Measurements from ENCODE around the gene RMP24.

Gene RMP24

DNA sequence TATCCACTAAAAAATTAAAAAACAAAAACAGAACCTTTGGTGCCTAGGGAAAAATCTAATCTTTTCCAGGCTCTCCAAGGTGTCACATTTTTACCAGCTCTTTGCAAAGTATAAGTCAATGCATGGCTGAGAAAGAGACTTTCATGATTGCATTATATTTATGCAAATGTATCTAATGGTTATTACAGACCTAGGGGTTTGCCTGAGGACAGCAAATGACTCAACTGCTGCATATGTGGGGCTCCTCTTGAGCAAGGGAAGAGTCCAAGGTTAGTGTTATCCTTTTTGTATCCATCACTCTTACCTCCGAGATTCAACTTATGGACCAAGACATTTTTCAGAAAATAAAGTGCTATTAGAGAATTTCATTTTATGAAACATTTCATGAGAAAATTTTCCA lies 33.9 kb upstream of the RMP24 start:
- no peak overlapping the region for H3K27ac ChIP-seq
- H3K4me3 ChIP-seq: no peak overlapping the region
- 84 to 88% (median 88%) methylated on average over 1 of the region's 1 CpG for WGBS, 3 donors

DNA sequence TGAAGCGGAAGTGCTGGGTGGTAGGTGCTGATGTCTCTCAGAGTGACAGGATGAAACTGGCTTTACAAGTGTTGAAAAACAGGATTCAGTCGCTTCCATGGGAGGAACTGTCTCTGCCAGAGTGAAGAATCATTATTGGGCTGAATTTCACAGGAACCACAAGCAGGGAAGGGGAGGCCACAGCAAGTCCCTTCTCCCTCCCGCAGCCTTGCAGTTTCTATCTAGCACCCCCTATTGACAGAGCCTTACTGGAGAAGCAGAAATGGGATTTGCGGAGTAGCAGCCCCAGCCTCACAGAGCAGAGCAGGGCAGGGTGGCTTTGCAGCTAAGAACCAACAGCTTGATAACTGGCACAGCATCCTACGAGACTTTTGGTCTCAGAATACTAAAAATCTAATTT lies 33.3 kb upstream of the RMP24 start:
- DNase-seq: no peak
- intact Hi-C loops (cut with DNase I): no loop called here
- no peaks in the 10 kb centered on the region for H3K27me3 ChIP-seq (ENCODE audit: insufficient read depth in 3 of 3, low read length in 2 of 3)
- no peaks in the 10 kb centered on the region for H3K36me3 ChIP-seq (ENCODE audit: insufficient read depth in 1 of 2, low read depth in 1 of 2)
- no peak overlapping the region for H3K27ac ChIP-seq
- no peak overlapping the region for H3K4me3 ChIP-seq
- TF ChIP-seq, protein P1, sequence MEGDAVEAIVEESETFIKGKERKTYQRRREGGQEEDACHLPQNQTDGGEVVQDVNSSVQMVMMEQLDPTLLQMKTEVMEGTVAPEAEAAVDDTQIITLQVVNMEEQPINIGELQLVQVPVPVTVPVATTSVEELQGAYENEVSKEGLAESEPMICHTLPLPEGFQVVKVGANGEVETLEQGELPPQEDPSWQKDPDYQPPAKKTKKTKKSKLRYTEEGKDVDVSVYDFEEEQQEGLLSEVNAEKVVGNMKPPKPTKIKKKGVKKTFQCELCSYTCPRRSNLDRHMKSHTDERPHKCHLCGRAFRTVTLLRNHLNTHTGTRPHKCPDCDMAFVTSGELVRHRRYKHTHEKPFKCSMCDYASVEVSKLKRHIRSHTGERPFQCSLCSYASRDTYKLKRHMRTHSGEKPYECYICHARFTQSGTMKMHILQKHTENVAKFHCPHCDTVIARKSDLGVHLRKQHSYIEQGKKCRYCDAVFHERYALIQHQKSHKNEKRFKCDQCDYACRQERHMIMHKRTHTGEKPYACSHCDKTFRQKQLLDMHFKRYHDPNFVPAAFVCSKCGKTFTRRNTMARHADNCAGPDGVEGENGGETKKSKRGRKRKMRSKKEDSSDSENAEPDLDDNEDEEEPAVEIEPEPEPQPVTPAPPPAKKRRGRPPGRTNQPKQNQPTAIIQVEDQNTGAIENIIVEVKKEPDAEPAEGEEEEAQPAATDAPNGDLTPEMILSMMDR (IDR thresholded peaks at IDR 0.05): no peak
- no peaks in the 10 kb centered on the region for H3K9me3 ChIP-seq
- no peaks in the 10 kb centered on the region for H3K4me1 ChIP-seq
- no peak for ATAC-seq
- 36 to 46% (median 45%) methylated on average over 5 of the region's 5 CpGs for whole genome bisulfite sequencing, 3 donors

More for the DNA sequence above, 33.9 kb upstream of the RMP24 start:
- DNase-seq (no peak), ATAC-seq (no peak)
- intact Hi-C loops (cut with DNase I): no loop called here
- no peaks in the 10 kb centered on the region for H3K9me3 ChIP-seq
- H3K4me1 ChIP-seq: no peaks in the 10 kb centered on the region
- TF ChIP-seq, protein P1 (IDR thresholded peaks at IDR 0.05): no peak
- no peaks in the 10 kb centered on the region for H3K36me3 ChIP-seq (ENCODE audit: insufficient read depth in 1 of 2, low read depth in 1 of 2)
- no peaks in the 10 kb centered on the region for H3K27me3 ChIP-seq (ENCODE audit: insufficient read depth in 3 of 3, low read length in 2 of 3)

DNA sequence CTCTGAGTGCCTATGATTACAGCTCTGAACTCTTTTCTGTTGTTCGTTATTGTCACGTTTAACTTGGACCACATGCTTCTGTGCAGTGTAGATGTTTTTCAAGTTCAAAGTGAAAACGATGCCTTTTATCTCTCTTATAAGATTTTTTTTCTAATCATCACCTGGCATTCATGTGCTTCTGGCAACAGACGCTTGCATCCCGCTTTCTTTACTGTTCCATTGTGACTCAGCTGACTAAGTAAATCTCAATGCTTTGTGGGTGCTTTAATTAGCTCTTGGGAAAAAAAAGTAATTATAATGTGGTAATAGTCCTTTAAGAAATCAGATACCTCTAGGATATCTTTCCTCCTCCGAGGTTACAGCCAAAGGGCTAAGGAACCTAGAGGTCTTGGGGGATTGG lies 31.2 kb upstream of the RMP24 start:
- no peaks in the 10 kb centered on the region for H3K9me3 ChIP-seq
- H3K27ac ChIP-seq: no peak overlapping the region
- ATAC-seq (no peak), DNase-seq (no peak)
- no peaks in the 10 kb centered on the region for H3K36me3 ChIP-seq (ENCODE audit: insufficient read depth in 1 of 2, low read depth in 1 of 2)
- intact Hi-C loops (cut with DNase I): no loop called here
- H3K27me3 ChIP-seq (ENCODE audit: insufficient read depth in 3 of 3, low read length in 2 of 3): no peaks in the 10 kb centered on the region
- TF ChIP-seq, protein P1 (IDR thresholded peaks at IDR 0.05): no peak
- no peaks in the 10 kb centered on the region for H3K4me1 ChIP-seq
- 67 to 70% (median 70%) methylated on average over 6 of the region's 6 CpGs for WGBS, 3 donors
- H3K4me3 ChIP-seq: no peak overlapping the region

DNA sequence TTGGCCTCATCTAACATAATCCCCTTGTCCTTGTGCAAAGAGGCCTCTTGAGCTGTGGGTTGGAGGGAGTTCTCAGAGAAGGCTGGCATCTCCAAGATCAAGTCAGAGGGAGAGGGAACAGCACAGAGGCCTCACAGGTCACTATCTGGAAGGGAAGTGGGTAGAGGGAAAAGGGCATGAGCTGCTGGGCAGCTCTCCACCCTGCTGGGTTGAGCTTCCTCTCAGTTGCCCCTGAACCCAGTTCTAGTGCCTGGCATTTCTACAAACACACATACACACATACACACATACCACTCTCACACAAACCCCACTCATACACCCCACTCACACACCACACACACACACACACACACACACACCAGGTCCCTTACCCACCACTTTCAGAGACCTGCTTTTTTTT lies 30.3 kb upstream of the RMP24 start:
- intact Hi-C loops (cut with DNase I): no loop called here
- DNase-seq (no peak), ATAC-seq (no peak)
- Histone ChIP-seq H3K4me1 (no peaks in the 10 kb centered on the region), H3K27ac (no peak overlapping the region), H3K36me3 (ENCODE audit: insufficient read depth in 1 of 2, low read depth in 1 of 2) (no peaks in the 10 kb centered on the region), H3K4me3 (no peak overlapping the region), H3K27me3 (ENCODE audit: insufficient read depth in 3 of 3, low read length in 2 of 3) (no peaks in the 10 kb centered on the region), H3K9me3 (no peaks in the 10 kb centered on the region)
- TF ChIP-seq, protein P1 (IDR thresholded peaks at IDR 0.05): no peak

DNA sequence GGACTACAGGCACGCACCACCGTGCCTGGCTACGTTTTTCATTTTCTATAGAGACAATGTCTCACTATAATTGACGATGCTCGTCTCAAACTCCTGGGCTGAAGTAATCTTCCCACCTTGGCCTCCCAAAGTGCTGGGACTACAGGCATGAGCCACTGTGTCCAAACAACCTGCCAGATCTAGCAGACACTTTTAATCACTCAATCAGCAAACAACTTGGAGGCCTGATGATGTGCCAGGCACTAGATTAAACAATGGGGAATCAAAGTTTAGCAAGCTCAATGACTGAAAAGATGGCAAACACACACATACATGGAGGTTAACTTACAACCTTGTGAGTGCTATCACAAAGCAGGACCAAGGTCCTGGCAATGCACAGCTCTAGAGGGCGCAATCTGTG lies 29.8 kb upstream of the RMP24 start:
- intact Hi-C loops (cut with DNase I): no loop called here
- H3K27ac ChIP-seq: no peak overlapping the region

More for the DNA sequence above, 29.8 kb upstream of the RMP24 start:
- TF ChIP-seq, protein P1 (IDR thresholded peaks at IDR 0.05): no peak
- no peaks in the 10 kb centered on the region for H3K36me3 ChIP-seq (ENCODE audit: insufficient read depth in 1 of 2, low read depth in 1 of 2)
- ATAC-seq (no peak), DNase-seq (no peak)
- no peak overlapping the region for H3K4me3 ChIP-seq
- no peaks in the 10 kb centered on the region for H3K9me3 ChIP-seq
- no peaks in the 10 kb centered on the region for H3K27me3 ChIP-seq (ENCODE audit: insufficient read depth in 3 of 3, low read length in 2 of 3)
- H3K4me1 ChIP-seq: no peaks in the 10 kb centered on the region
- 89 to 95% (median 93%) methylated on average over 6 of the region's 6 CpGs for WGBS, 3 donors
